Activated CD4-positive, alpha-beta memory T cell treated with anti-CD3 and anti-CD28 coated beads, Interleukin-2, amount 10 ng/mL, durations not matched to agents 7 days and 5 days (primary cell): Measurements from ENCODE around the gene ZFP1. TPM values are rescaled to one million over a fixed set of nuclear protein-coding genes. Genes with fewer than 3 reads are reported as not detected.

Source experiments
- CTCF ChIA-PET: fragments of 350-600 bp; sonication (Branson Sonifier 250); formaldehyde crosslinking; loops from one replicate; lab custom pipeline; 2021; ENCODE audit warnings: antibody characterized with exemption, inconsistent platforms; lab: Charles Lee
- POLR2A ChIA-PET: fragments of 350-600 bp; sonication (Branson Sonifier 250); formaldehyde crosslinking; loops from one replicate; lab custom pipeline; 2021; ENCODE audit warnings: antibody characterized with exemption; lab: Charles Lee
- DNase-seq: peaks from one replicate; pipeline ENCODE4 v3.0.0-alpha.2; 2020
- H3K27ac Mint-ChIP-seq: one replicate; pipeline ENCODE4 v1.8.0; 2021; ENCODE audit warnings: mild to moderate bottlenecking, mixed read lengths
- H3K27me3 Mint-ChIP-seq: one replicate; pipeline ENCODE4 v1.8.0; 2021; ENCODE audit warnings: mixed read lengths
- H3K36me3 Mint-ChIP-seq: one replicate; pipeline ENCODE4 v1.8.0; 2021; ENCODE audit warnings: low read depth, mixed read lengths
- H3K4me1 Mint-ChIP-seq: one replicate; pipeline ENCODE4 v1.8.0; 2021; ENCODE audit warnings: mixed read lengths
- H3K4me3 Mint-ChIP-seq: one replicate; pipeline ENCODE4 v1.8.0; 2021; ENCODE audit warnings: mild to moderate bottlenecking, mixed read lengths
- H3K9me3 Mint-ChIP-seq: one replicate; pipeline ENCODE4 v1.8.0; 2021; ENCODE audit warnings: mixed read lengths
- total RNA-seq, 2 experiments: library from RNA; stranded (reverse); gene quantifications; one replicate each; pipeline ENCODE4 v1.2.3, GENCODE V29; 2021

The ZFP1 gene
- total RNA-seq = 10 to 100 TPM; 10.8 to 13.3 TPM

- Mint-ChIP-seq H3K4me1 (peaks cover 30% of the 10 kb centered on the region), H3K9me3 (peaks cover 25% of the 10 kb centered on the region), H3K27ac (peak within 1 kb of the TSS; percentile 75), H3K4me3 (peak within 1 kb of the TSS; percentile 80), H3K36me3 (peaks cover 36% of the 10 kb centered on the region), H3K27me3 (no peaks in the 10 kb centered on the region)
- peak; percentile 94 for DNase-seq
- ChIA-PET CTCF (no interaction called here), POLR2A (interaction anchor here (1.1 kb wide), 1 partner anchor 481 kb away, joined by 3 read pairs; no protein-coding TSS in a partner anchor)
Measured at GRCh38 chr16:75148311-75149195, at the start of gene ZFP1. ZFP1 (plus strand) TSS chr16:75148524; CDS start chr16:75152952, 4,428 bp downstream.

- POLR2A ChIA-PET = interaction anchor here (0.9 to 6.2 kb wide), 6 partner anchors 10 to 114 kb away, joined by 4 to 71 read pairs (median 8); partner anchors contain the start of genes WDR59 and ZNRF1
- Mint-ChIP-seq H3K9me3 (no peaks in the 10 kb centered on the region), H3K27me3 (no peaks in the 10 kb centered on the region), H3K4me3 (no peak overlapping the region), H3K4me1 (peaks cover 54% of the 10 kb centered on the region), H3K27ac (peak overlapping the region; percentile 84), H3K36me3 (peaks cover 9% of the 10 kb centered on the region)
- CTCF ChIA-PET = interaction anchor here (0.7 to 5.6 kb wide), 6 partner anchors 11 to 101 kb away, joined by 3 to 59 read pairs (median 4); partner anchors contain the start of gene ZNRF1
- no peak for DNase-seq
Measured at GRCh38 chr16:75099075-75099667, 49.2 kb upstream of the ZFP1 start.

GRCh38 chr16:75099738-75100602 lies 48.4 kb upstream of the ZFP1 start:
- ChIA-PET POLR2A (interaction anchor here (0.8 to 6.2 kb wide), 7 partner anchors 9 to 115 kb away, joined by 4 to 71 read pairs (median 6); partner anchors contain the start of genes WDR59 and ZNRF1), CTCF (interaction anchor here (0.7 to 5.6 kb wide), 6 partner anchors 10 to 102 kb away, joined by 3 to 59 read pairs (median 4); partner anchors contain the start of gene ZNRF1)

GRCh38 chr16:75100603-75100990 lies 47.7 kb upstream of the ZFP1 start:
- CTCF ChIA-PET = interaction anchor here (2.9 to 5.6 kb wide), 2 partner anchors 9 to 102 kb away, joined by 10 to 59 read pairs; partner anchors contain the start of gene ZNRF1
- no peak for DNase-seq
- Mint-ChIP-seq H3K4me3 (no peak overlapping the region), H3K27me3 (no peaks in the 10 kb centered on the region), H3K36me3 (peaks cover 22% of the 10 kb centered on the region), H3K4me1 (peaks cover 67% of the 10 kb centered on the region), H3K9me3 (no peaks in the 10 kb centered on the region), H3K27ac (peak overlapping the region; percentile 84)
- POLR2A ChIA-PET = interaction anchor here (0.8 to 6.2 kb wide), 3 partner anchors 9 to 36 kb away, joined by 5 to 71 read pairs (median 40); no protein-coding TSS in a partner anchor

More at GRCh38 chr16:75099738-75100602, 48.4 kb upstream of the ZFP1 start:
- peak overlapping the region; percentile 30 for H3K4me3 Mint-ChIP-seq
- peak; percentile 66 for DNase-seq
- peaks cover 17% of the 10 kb centered on the region for H3K36me3 Mint-ChIP-seq
- peak overlapping the region; percentile 84 for H3K27ac Mint-ChIP-seq
- H3K9me3 Mint-ChIP-seq = no peaks in the 10 kb centered on the region
- H3K4me1 Mint-ChIP-seq = peaks cover 61% of the 10 kb centered on the region
- H3K27me3 Mint-ChIP-seq = no peaks in the 10 kb centered on the region

- Mint-ChIP-seq H3K9me3 (no peaks in the 10 kb centered on the region), H3K4me1 (peaks cover 75% of the 10 kb centered on the region), H3K27me3 (no peaks in the 10 kb centered on the region), H3K27ac (no peak overlapping the region), H3K36me3 (peaks cover 30% of the 10 kb centered on the region), H3K4me3 (no peak overlapping the region)
- no peak for DNase-seq
- ChIA-PET CTCF (interaction anchor here (0.9 to 2.9 kb wide), 2 partner anchors 9 to 104 kb away, joined by 3 to 10 read pairs; partner anchors contain the start of gene ZNRF1), POLR2A (interaction anchor here (5.0 to 6.2 kb wide), 2 partner anchors 8 to 26 kb away, joined by 40 to 71 read pairs; no protein-coding TSS in a partner anchor)
Measured at GRCh38 chr16:75101635-75102034, 46.7 kb upstream of the ZFP1 start.

GRCh38 chr16:75102595-75102994 lies 45.7 kb upstream of the ZFP1 start:
- Mint-ChIP-seq H3K4me3 (no peak overlapping the region), H3K27ac (peak overlapping the region; percentile 40), H3K9me3 (no peaks in the 10 kb centered on the region), H3K36me3 (peaks cover 30% of the 10 kb centered on the region), H3K27me3 (no peaks in the 10 kb centered on the region), H3K4me1 (peaks cover 78% of the 10 kb centered on the region)
- DNase-seq = no peak
- POLR2A ChIA-PET = no interaction called here
- CTCF ChIA-PET = no interaction called here

GRCh38 chr16:75103994-75104393 lies 44.3 kb upstream of the ZFP1 start:
- Mint-ChIP-seq H3K36me3 (peaks cover 34% of the 10 kb centered on the region), H3K4me3 (no peak overlapping the region), H3K9me3 (no peaks in the 10 kb centered on the region), H3K27me3 (no peaks in the 10 kb centered on the region), H3K27ac (no peak overlapping the region), H3K4me1 (peaks cover 76% of the 10 kb centered on the region)
- POLR2A ChIA-PET = no interaction called here
- DNase-seq = no peak
- CTCF ChIA-PET = interaction anchor here (0.7 kb wide), 1 partner anchor 406 kb away, joined by 3 read pairs; no protein-coding TSS in a partner anchor

- Mint-ChIP-seq H3K4me1 (peaks cover 76% of the 10 kb centered on the region), H3K27me3 (no peaks in the 10 kb centered on the region), H3K36me3 (peaks cover 36% of the 10 kb centered on the region), H3K27ac (no peak overlapping the region), H3K9me3 (no peaks in the 10 kb centered on the region), H3K4me3 (no peak overlapping the region)
- ChIA-PET CTCF (interaction anchor here (1.3 to 1.7 kb wide), 2 partner anchors 8 to 28 kb away, joined by 3 to 5 read pairs; no protein-coding TSS in a partner anchor), POLR2A (interaction anchor here (2.3 kb wide), 1 partner anchor 30 kb away, joined by 6 read pairs; no protein-coding TSS in a partner anchor)
- no peak for DNase-seq
Measured at GRCh38 chr16:75104836-75105235, 43.5 kb upstream of the ZFP1 start.

GRCh38 chr16:75105306-75106061 lies 42.8 kb upstream of the ZFP1 start:
- Mint-ChIP-seq H3K9me3 (no peaks in the 10 kb centered on the region), H3K4me3 (no peak overlapping the region), H3K36me3 (peaks cover 36% of the 10 kb centered on the region), H3K4me1 (peaks cover 76% of the 10 kb centered on the region), H3K27me3 (no peaks in the 10 kb centered on the region), H3K27ac (peak overlapping the region; percentile 49)
- ChIA-PET POLR2A (interaction anchor here (0.9 to 2.3 kb wide), 3 partner anchors 30 to 543 kb away, joined by 3 to 6 read pairs (median 3); no protein-coding TSS in a partner anchor), CTCF (interaction anchor here (0.7 to 1.7 kb wide), 5 partner anchors 8 to 107 kb away, joined by 3 to 5 read pairs (median 3); partner anchors contain the start of gene ZNRF1)
- no peak for DNase-seq

GRCh38 chr16:75106351-75107274 lies 41.7 kb upstream of the ZFP1 start:
- H3K36me3 Mint-ChIP-seq = peaks cover 36% of the 10 kb centered on the region
- ChIA-PET POLR2A (interaction anchor here (0.9 to 5.4 kb wide), 4 partner anchors 7 to 542 kb away, joined by 3 to 71 read pairs (median 4); no protein-coding TSS in a partner anchor), CTCF (interaction anchor here (0.7 to 6.0 kb wide), 6 partner anchors 8 to 108 kb away, joined by 3 to 62 read pairs (median 5); partner anchors contain the start of gene ZNRF1)
- H3K4me3 Mint-ChIP-seq = peak overlapping the region; percentile 10
- H3K27ac Mint-ChIP-seq = peak overlapping the region; percentile 70
- no peaks in the 10 kb centered on the region for H3K9me3 Mint-ChIP-seq
- no peaks in the 10 kb centered on the region for H3K27me3 Mint-ChIP-seq
- peaks cover 80% of the 10 kb centered on the region for H3K4me1 Mint-ChIP-seq
- no peak for DNase-seq
